ENCODE measurements around the gene DPH1. TPM values are rescaled to one million over a fixed set of nuclear protein-coding genes. Genes with fewer than 3 reads are reported as not detected.

Gene DPH1
- total and polyA plus RNA-seq, 3 donors from 2014 or later = 32.6 to 93.3 (median 91.9) TPM

- intact Hi-C loops (cut with DNase I; ENCODE audit: low total_unique reads) = no loop called here
- 88 to 92% methylated on average over 11 to 19 of the region's 19 CpGs for WGBS, 2 donors
- Histone ChIP-seq H3K36me3 (ENCODE audit: low read depth, missing control alignments) (no peaks in the 10 kb centered on the region), H3K9me3 (no peaks in the 10 kb centered on the region), H3K4me3 (no peak overlapping the region), H3K27ac (no peak overlapping the region), H3K4me1 (no peaks in the 10 kb centered on the region), H3K27me3 (no peaks in the 10 kb centered on the region)
- no peak for TF ChIP-seq POLR2A (IDR thresholded peaks at IDR 0.05)
- TF ChIP-seq CTCF (IDR thresholded peaks at IDR 0.05) = no peak
- no peak for DNase-seq
Observed at GRCh38 chr17:2017274-2017941, 12.5 kb upstream of the DPH1 start.

GRCh38 chr17:2018716-2019510 is 11.0 kb upstream of the DPH1 start:
- H3K4me3 ChIP-seq = no peak overlapping the region
- H3K27ac ChIP-seq = no peak overlapping the region
- H3K27me3 ChIP-seq = no peaks in the 10 kb centered on the region
- H3K36me3 ChIP-seq (ENCODE audit: low read depth, missing control alignments) = no peaks in the 10 kb centered on the region
- intact Hi-C loops (cut with DNase I; ENCODE audit: low total_unique reads) = no loop called here
- H3K4me1 ChIP-seq = peaks cover 6% of the 10 kb centered on the region
- TF ChIP-seq POLR2A (IDR thresholded peaks at IDR 0.05) = no peak
- no peak for TF ChIP-seq CTCF (IDR thresholded peaks at IDR 0.05)
- 83 to 87% methylated on average over 23 to 24 of the region's 24 CpGs for WGBS, 2 donors
- H3K9me3 ChIP-seq = no peaks in the 10 kb centered on the region
- no peak for DNase-seq

- H3K9me3 ChIP-seq = no peaks in the 10 kb centered on the region
- no peak for DNase-seq
- H3K4me3 ChIP-seq = no peak overlapping the region
- no peak for TF ChIP-seq CTCF (IDR thresholded peaks at IDR 0.05)
- no peak for TF ChIP-seq POLR2A (IDR thresholded peaks at IDR 0.05)
- H3K36me3 ChIP-seq (ENCODE audit: low read depth, missing control alignments) = no peaks in the 10 kb centered on the region
- 85 to 93% methylated on average over 8 of the region's 8 CpGs for WGBS, 2 donors
- intact Hi-C loops (cut with DNase I; ENCODE audit: low total_unique reads) = no loop called here
- H3K4me1 ChIP-seq = peaks cover 13% of the 10 kb centered on the region
- no peaks in the 10 kb centered on the region for H3K27me3 ChIP-seq
- H3K27ac ChIP-seq = no peak overlapping the region
Observed at GRCh38 chr17:2019723-2020122, 10.2 kb upstream of the DPH1 start.

GRCh38 chr17:2020721-2021120 is 9.2 kb upstream of the DPH1 start:
- TF ChIP-seq POLR2A (IDR thresholded peaks at IDR 0.05) (no peak), CTCF (IDR thresholded peaks at IDR 0.05) (no peak)
- H3K4me1 ChIP-seq = peaks cover 16% of the 10 kb centered on the region
- intact Hi-C loops (cut with DNase I; ENCODE audit: low total_unique reads) = no loop called here
- 46 to 73% methylated on average over 6 to 8 of the region's 8 CpGs for WGBS, 2 donors
- no peak for DNase-seq
- H3K9me3 ChIP-seq = no peaks in the 10 kb centered on the region
- H3K4me3 ChIP-seq = no peak overlapping the region
- H3K36me3 ChIP-seq (ENCODE audit: low read depth, missing control alignments) = no peaks in the 10 kb centered on the region
- no peak overlapping the region for H3K27ac ChIP-seq
- H3K27me3 ChIP-seq = no peaks in the 10 kb centered on the region
